ENCODE measurements around the gene LOXL1. TPM values are rescaled to one million over a fixed set of nuclear protein-coding genes. Genes with fewer than 3 reads are reported as not detected.
"Not testable (repeated sequence)": the region's sequence is repeated elsewhere in the genome, so short reads cannot be mapped to it uniquely, and the experiment has no call there.

The LOXL1 gene
- total RNA-seq, 3 donors from 2014 or later, result 0.65 to 1.2 (median 0.81) TPM

- no peak for DNase-seq
- Mint-ChIP-seq H3K4me1 (ENCODE audit: low read depth) (peaks cover 12% of the 10 kb centered on the region), H3K9me3 (no peaks in the 10 kb centered on the region), H3K36me3 (ENCODE audit: insufficient read depth) (no peaks in the 10 kb centered on the region), H3K4me3 (no peak overlapping the region), H3K27me3 (ENCODE audit: low read depth) (no peaks in the 10 kb centered on the region)
- ATAC-seq, result no peak
Observed at GRCh38 chr15:73935547-73935946, 9.3 kb downstream of the LOXL1 start.

- H3K36me3 Mint-ChIP-seq (ENCODE audit: insufficient read depth), result no peaks in the 10 kb centered on the region
- no peak overlapping the region for H3K4me3 Mint-ChIP-seq
- H3K27me3 Mint-ChIP-seq (ENCODE audit: low read depth), result no peaks in the 10 kb centered on the region
- DNase-seq (no peak), ATAC-seq (no peak)
- no peaks in the 10 kb centered on the region for H3K9me3 Mint-ChIP-seq
- peaks cover 10% of the 10 kb centered on the region for H3K4me1 Mint-ChIP-seq (ENCODE audit: low read depth)
Observed at GRCh38 chr15:73936181-73936580, 9.9 kb downstream of the LOXL1 start.

- H3K4me3 Mint-ChIP-seq, result no peak overlapping the region
- no peaks in the 10 kb centered on the region for H3K27me3 Mint-ChIP-seq (ENCODE audit: low read depth)
- DNase-seq, result no peak
Observed at GRCh38 chr15:73936588-73937290, 10.5 kb downstream of the LOXL1 start.

GRCh38 chr15:73937296-73937695 lies 11.0 kb downstream of the LOXL1 start:
- no peak for DNase-seq
- no peak overlapping the region for H3K4me3 Mint-ChIP-seq
- H3K4me1 Mint-ChIP-seq (ENCODE audit: low read depth), result peaks cover 19% of the 10 kb centered on the region
- H3K27me3 Mint-ChIP-seq (ENCODE audit: low read depth), result no peaks in the 10 kb centered on the region
- ATAC-seq, result no peak
- no peaks in the 10 kb centered on the region for H3K9me3 Mint-ChIP-seq
- no peaks in the 10 kb centered on the region for H3K36me3 Mint-ChIP-seq (ENCODE audit: insufficient read depth)

More at GRCh38 chr15:73936588-73937290, 10.5 kb downstream of the LOXL1 start:
- ATAC-seq, result no peak
- H3K9me3 Mint-ChIP-seq, result no peaks in the 10 kb centered on the region
- H3K36me3 Mint-ChIP-seq (ENCODE audit: insufficient read depth), result no peaks in the 10 kb centered on the region
- peaks cover 14% of the 10 kb centered on the region for H3K4me1 Mint-ChIP-seq (ENCODE audit: low read depth)

GRCh38 chr15:73937726-73938125 lies 11.5 kb downstream of the LOXL1 start:
- DNase-seq (no peak), ATAC-seq (no peak)
- no peaks in the 10 kb centered on the region for H3K36me3 Mint-ChIP-seq (ENCODE audit: insufficient read depth)
- H3K4me3 Mint-ChIP-seq, result no peak overlapping the region
- H3K27me3 Mint-ChIP-seq (ENCODE audit: low read depth), result no peaks in the 10 kb centered on the region
- H3K4me1 Mint-ChIP-seq (ENCODE audit: low read depth), result peaks cover 23% of the 10 kb centered on the region
- H3K9me3 Mint-ChIP-seq, result no peaks in the 10 kb centered on the region

- H3K4me3 Mint-ChIP-seq; H3K36me3 Mint-ChIP-seq (ENCODE audit: insufficient read depth); DNase-seq; H3K27me3 Mint-ChIP-seq (ENCODE audit: low read depth); ATAC-seq; H3K9me3 Mint-ChIP-seq: not testable (repeated sequence)
- peaks cover 25% of the 10 kb centered on the region for H3K4me1 Mint-ChIP-seq (ENCODE audit: low read depth)
Observed at GRCh38 chr15:73938516-73938915, 12.3 kb downstream of the LOXL1 start.

- Mint-ChIP-seq H3K4me3 (no peak overlapping the region), H3K9me3 (no peaks in the 10 kb centered on the region), H3K4me1 (ENCODE audit: low read depth) (peaks cover 25% of the 10 kb centered on the region), H3K27me3 (ENCODE audit: low read depth) (no peaks in the 10 kb centered on the region), H3K36me3 (ENCODE audit: insufficient read depth) (no peaks in the 10 kb centered on the region)
- ATAC-seq, result no peak
- DNase-seq, result no peak
Observed at GRCh38 chr15:73939138-73939537, 12.9 kb downstream of the LOXL1 start.

GRCh38 chr15:73940061-73940981 lies 14.1 kb downstream of the LOXL1 start:
- Mint-ChIP-seq H3K36me3 (ENCODE audit: insufficient read depth) (no peaks in the 10 kb centered on the region), H3K27me3 (ENCODE audit: low read depth) (no peaks in the 10 kb centered on the region), H3K4me3 (no peak overlapping the region), H3K9me3 (no peaks in the 10 kb centered on the region), H3K4me1 (ENCODE audit: low read depth) (peaks cover 19% of the 10 kb centered on the region)
- DNase-seq (no peak), ATAC-seq (no peak)

GRCh38 chr15:73941044-73941443 lies 14.8 kb downstream of the LOXL1 start:
- Mint-ChIP-seq H3K36me3 (ENCODE audit: insufficient read depth) (no peaks in the 10 kb centered on the region), H3K27me3 (ENCODE audit: low read depth) (no peaks in the 10 kb centered on the region), H3K4me3 (no peak overlapping the region), H3K4me1 (ENCODE audit: low read depth) (peaks cover 19% of the 10 kb centered on the region), H3K9me3 (no peaks in the 10 kb centered on the region)
- no peak for DNase-seq
- no peak for ATAC-seq

- peaks cover 20% of the 10 kb centered on the region for H3K4me1 Mint-ChIP-seq (ENCODE audit: low read depth)
- DNase-seq, result no peak
- no peak for ATAC-seq
- no peaks in the 10 kb centered on the region for H3K36me3 Mint-ChIP-seq (ENCODE audit: insufficient read depth)
- no peak overlapping the region for H3K4me3 Mint-ChIP-seq
- no peaks in the 10 kb centered on the region for H3K9me3 Mint-ChIP-seq
- no peaks in the 10 kb centered on the region for H3K27me3 Mint-ChIP-seq (ENCODE audit: low read depth)
Observed at GRCh38 chr15:73941449-73941848, 15.2 kb downstream of the LOXL1 start.

- H3K36me3 Mint-ChIP-seq (ENCODE audit: insufficient read depth), result no peaks in the 10 kb centered on the region
- peaks cover 21% of the 10 kb centered on the region for H3K4me1 Mint-ChIP-seq (ENCODE audit: low read depth)
- H3K4me3 Mint-ChIP-seq, result no peak overlapping the region
Observed at GRCh38 chr15:73941871-73942635, 15.8 kb downstream of the LOXL1 start.

GRCh38 chr15:73942751-73943270 lies 16.5 kb downstream of the LOXL1 start:
- Mint-ChIP-seq H3K4me3 (no peak overlapping the region), H3K9me3 (no peaks in the 10 kb centered on the region), H3K36me3 (ENCODE audit: insufficient read depth) (no peaks in the 10 kb centered on the region), H3K27me3 (ENCODE audit: low read depth) (no peaks in the 10 kb centered on the region), H3K4me1 (ENCODE audit: low read depth) (peaks cover 21% of the 10 kb centered on the region)
- DNase-seq (no peak), ATAC-seq (no peak)

More at GRCh38 chr15:73941871-73942635, 15.8 kb downstream of the LOXL1 start:
- no peaks in the 10 kb centered on the region for H3K9me3 Mint-ChIP-seq
- DNase-seq (no peak), ATAC-seq (peak in 1 of 2 donors; percentile 46)
- no peaks in the 10 kb centered on the region for H3K27me3 Mint-ChIP-seq (ENCODE audit: low read depth)

GRCh38 chr15:73944161-73945129 lies 18.2 kb downstream of the LOXL1 start:
- no peaks in the 10 kb centered on the region for H3K27me3 Mint-ChIP-seq (ENCODE audit: low read depth)
- H3K9me3 Mint-ChIP-seq, result no peaks in the 10 kb centered on the region
- ATAC-seq (no peak), DNase-seq (no peak)
- no peaks in the 10 kb centered on the region for H3K36me3 Mint-ChIP-seq (ENCODE audit: insufficient read depth)
- H3K4me1 Mint-ChIP-seq (ENCODE audit: low read depth), result peaks cover 21% of the 10 kb centered on the region
- H3K4me3 Mint-ChIP-seq, result no peak overlapping the region

Data from activated T-cell treated with anti-CD3 and anti-CD28 coated beads, Interleukin-2, amount 50 U/mL, for 4 hours (primary cell).